Activated CD4-positive, CD25-positive, alpha-beta regulatory T cell treated with anti-CD3 and anti-CD28 coated beads, Interleukin-2, amount 50 U/mL, for 72 hours (primary cell): Measurements from ENCODE around the gene RAPGEF6.

Source experiments
- DNase-seq: peaks from one replicate; pipeline ENCODE4 v3.0.0; 2021

RAPGEF6 gene

GRCh38 chr5:131539251-131539650 lies 95.8 kb downstream of the RAPGEF6 start:
- no peak for DNase-seq

GRCh38 chr5:131538177-131538593 lies 96.8 kb downstream of the RAPGEF6 start:
- no peak for DNase-seq

- no peak for DNase-seq
Measured at GRCh38 chr5:131536850-131537448, 98.1 kb downstream of the RAPGEF6 start.

DNA sequence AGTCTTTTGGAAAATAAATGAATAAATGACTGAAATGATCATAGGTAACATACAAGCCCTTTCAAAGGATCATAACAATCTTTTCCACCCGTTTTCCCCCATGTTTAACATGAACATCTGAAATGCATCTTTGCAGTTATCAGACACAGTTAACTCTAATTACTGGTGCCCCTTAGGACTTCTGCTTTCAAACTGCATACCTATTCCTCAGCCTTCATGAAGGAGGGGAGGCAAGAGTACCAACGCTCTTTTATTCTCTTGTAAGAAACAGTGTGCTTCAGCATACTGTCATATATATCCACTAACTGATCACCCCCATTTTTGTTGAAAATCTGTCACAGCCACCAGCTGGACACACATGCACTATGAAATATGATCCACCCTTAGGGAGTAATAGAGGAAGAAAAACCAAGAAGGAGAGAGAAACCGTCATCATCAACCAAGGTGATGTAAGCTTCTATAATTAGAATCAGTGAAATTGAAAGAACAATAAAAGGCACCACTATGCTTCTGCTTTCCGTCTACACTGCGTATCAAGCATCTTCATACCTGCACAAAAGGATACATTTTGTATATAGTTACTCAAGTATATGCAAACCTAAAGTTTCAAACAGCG lies 98.7 kb downstream of the RAPGEF6 start:
- no peak for DNase-seq

- no peak for DNase-seq
Measured at GRCh38 chr5:131534974-131535373, 100.1 kb downstream of the RAPGEF6 start.

GRCh38 chr5:131533836-131534235 lies 101.2 kb downstream of the RAPGEF6 start:
- DNase-seq, result no peak

- no peak for DNase-seq
Measured at GRCh38 chr5:131532031-131532640, 102.9 kb downstream of the RAPGEF6 start.

DNA sequence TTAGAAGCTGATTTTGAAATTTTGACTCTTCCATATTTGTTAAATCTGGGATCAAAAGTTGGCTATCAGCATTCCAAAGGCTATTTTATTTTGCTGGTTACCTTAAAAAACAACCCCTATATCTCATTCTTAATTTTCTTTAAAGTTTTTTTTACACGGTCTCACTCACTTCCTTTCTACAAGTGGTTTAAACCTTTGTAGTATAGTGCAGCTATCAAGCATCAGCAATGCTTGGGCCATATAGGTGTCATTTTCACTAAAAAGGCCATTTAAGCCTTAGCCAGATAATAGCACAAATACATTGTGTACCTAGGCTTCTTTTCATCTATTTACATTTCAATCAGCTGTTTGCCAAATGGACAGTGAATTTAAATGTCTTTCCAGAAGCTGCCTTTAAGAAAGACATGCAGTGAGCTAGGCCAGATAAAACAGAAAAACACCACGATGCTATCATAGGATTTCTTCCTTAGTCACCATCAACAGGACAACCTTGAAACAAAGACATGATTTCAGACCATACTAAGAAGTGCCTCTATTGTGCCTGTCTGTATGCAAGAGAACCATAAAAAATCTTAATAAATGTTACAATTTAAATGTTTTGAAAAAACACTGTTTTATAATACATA lies 104.2 kb downstream of the RAPGEF6 start:
- DNase-seq, result no peak

DNA sequence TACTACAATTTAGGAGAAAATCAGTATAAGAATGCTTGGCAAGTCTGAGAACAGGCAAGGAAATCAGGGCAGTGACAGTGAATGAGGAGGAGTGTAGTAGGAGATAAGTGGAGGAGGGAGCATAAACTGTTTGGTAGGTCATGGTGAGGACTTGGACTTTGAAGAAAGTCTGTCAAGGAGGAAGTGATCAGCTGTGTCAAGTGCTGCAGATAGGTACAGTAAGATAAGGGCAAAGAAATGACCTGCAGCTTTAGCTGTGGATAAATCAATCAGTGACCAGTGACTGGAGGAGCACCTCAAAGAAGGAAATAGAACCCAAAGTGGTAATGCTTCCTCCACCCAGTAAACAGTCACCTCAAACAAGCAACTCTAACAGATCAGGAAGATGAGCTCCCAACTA lies 106.3 kb downstream of the RAPGEF6 start:
- DNase-seq, result no peak

- no peak for DNase-seq
Measured at GRCh38 chr5:131525805-131526204, 109.2 kb downstream of the RAPGEF6 start.

DNA sequence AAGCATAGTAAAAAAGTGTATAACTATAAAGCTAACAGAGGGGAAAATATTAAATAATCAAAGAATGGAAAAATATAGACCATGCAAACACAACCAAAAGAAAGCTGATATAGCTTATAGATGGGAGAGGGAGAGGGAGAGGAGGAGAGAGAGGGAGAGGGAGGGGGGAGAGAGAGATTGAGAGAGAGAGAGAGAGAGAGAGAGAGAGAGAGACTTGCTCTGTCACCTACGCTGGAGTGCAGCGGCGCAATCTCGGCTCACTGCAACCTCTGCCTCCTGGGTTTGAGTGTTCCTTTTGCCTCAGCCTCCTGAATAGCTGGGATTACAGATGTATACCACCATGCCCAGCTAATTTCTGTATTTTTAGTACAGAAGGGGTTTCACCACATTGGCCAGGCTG lies 110.6 kb downstream of the RAPGEF6 start:
- no peak for DNase-seq

GRCh38 chr5:131523500-131524185 lies 111.4 kb downstream of the RAPGEF6 start:
- DNase-seq, result no peak

DNA sequence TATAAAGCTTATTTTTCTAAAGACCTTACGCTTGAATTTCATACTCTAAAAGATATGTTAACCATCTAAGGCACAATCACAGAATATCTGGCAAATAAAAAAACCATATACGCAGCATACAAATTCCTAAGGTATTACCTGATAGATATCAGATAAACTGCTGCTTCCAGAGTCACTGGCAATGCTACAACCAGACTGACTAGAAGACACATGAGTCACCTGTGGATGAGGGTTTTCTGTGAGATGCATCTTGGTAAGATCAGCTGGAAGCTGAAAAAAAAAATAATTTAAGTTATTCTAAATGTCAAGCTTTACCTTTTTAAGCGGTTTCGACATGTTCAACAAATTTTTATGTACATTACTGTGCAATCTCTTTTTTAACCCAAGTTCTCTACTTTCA lies 113.8 kb downstream of the RAPGEF6 start:
- DNase-seq, result no peak

GRCh38 chr5:131515348-131515747 lies 119.7 kb downstream of the RAPGEF6 start:
- DNase-seq, result no peak

DNA sequence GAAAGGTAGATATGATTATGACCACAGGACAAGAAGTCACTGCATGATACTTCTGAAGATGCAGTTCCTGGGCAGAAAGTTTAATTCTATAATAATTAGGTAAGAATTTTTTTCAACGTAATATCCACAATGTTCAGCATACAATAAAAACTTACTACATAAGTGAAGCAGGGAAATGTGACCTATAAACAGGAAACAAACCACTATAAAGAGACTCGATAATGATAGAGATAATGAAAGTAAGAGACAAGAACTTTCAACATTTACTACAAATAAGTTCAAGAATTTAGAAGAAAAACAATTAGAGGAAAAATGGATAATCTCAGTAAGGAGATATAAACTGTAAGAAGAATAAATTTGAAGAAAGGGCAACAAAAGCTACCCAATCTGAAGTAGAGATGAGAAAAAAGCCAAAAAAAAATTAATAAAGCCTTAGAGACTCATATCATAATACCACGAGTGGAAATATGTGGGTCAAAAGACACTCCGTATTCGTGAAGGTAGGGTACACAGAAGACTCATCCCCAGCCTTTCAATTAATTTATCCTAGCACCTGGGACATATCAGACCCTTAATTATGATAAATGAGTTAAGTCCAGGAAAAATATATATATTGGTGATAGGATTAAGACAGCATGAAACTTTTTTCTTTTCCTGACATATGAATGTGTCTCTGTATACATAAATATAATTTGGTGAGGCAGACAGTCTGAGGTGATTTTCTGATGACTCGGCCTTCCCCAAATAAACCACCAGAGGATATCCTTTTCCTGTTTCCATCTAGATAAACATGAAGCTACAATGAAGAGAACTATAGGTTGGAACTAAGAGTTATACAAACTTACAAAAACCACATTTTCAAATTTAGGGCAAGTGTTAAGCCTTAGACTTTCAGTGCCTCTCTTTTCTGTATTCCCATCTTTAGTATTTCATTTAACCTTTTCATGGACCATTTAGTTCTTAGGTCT lies 120.4 kb downstream of the RAPGEF6 start:
- no peak for DNase-seq

DNA sequence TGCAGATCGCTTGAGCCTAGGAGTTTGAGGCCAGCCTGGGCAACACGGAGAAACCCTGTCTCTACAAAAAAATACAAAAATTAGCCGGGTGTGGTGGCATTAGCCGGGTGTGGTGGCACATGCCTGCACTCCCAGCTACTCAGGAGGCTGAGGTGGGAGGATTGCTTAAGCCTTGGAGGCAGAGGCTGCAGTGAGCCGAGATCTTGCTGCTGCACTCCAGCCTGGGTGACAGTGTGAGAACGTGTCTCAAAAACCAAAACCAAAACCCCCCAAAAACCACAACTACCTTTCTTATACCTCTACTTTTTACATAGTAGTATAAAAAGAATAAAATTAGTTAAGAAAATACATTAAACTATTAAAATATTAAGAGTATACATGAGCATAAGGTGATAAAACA lies 121.2 kb downstream of the RAPGEF6 start:
- DNase-seq, result no peak

DNA sequence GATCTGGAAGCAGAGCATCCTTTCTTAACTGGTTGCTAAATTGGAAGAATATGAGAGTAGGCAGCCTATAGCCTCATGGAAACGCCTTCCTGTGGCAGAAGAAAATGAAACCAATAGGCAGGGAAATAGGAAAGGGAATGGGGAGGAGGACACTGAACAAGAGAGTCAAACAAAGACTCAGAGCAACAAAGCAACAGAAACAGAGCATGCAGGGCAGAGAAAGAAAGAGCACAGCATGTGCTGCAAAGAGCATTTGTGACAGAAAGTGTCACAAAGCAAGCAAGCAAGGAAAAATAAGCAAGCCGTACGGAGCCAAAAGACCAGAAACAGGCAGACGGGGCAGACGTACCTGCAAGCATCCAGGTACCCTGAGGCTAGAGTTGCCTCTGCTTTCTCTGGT lies 123.1 kb downstream of the RAPGEF6 start:
- no peak for DNase-seq

GRCh38 chr5:131509801-131510200 lies 125.2 kb downstream of the RAPGEF6 start:
- DNase-seq, result no peak

- no peak for DNase-seq
Measured at GRCh38 chr5:131505237-131505908, 129.7 kb downstream of the RAPGEF6 start.

GRCh38 chr5:131496400-131496713 lies 138.7 kb downstream of the RAPGEF6 start:
- no peak for DNase-seq

DNA sequence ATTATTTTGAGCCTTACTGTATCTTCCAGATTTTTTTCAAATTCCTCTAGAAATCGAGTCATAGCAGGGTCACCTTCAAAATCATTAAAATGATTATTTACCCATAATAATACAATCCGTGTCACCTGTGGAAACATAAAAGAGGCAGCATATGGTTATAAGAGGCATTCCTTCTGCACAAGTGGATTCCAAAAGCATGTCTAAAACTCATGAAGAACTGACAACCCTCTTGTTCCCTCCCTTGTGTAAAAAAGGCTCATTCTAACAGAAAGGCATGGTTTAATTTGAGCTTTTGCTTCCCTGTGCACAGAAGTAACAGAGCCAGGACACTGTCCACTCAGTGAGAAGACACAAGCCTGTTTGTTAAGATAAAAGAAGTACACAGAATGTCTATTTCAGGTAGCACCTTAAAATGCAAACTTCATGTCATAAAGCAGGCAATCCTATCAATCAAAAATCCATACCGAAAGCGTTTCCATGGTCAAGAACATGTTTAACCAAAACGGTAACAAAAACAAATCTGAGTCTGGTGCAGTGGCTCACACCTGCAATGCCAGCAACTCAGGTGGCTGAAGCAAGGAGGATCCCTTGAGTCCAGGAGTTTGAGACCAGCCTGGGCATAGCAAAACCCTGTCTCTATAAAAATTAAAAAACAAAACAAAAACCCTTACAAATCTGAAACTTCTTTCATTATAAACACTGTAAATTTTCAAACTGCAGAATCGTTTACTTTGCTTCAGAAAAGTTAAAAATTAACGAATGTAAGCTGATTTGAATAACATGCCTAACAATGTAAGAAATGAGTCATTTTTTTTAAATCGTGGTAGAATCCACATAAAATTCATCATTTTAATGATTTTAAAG lies 139.3 kb downstream of the RAPGEF6 start:
- no peak for DNase-seq
